HG03575 (cell line): Measurements from ENCODE around the gene KLHL3.

Experiments
- ATAC-seq: cut with Tn5 transposase; IDR thresholded peaks from one replicate; pipeline ENCODE4 v1.9.1; 2021; ENCODE audit not compliant: unreplicated experiment, insufficient number of reproducible peaks, low FRiP score; ENCODE audit errors: extremely low read depth

The KLHL3 gene

GRCh38 chr5:137604348-137605095, 131.4 kb downstream of the KLHL3 start:
- no peak for ATAC-seq

DNA sequence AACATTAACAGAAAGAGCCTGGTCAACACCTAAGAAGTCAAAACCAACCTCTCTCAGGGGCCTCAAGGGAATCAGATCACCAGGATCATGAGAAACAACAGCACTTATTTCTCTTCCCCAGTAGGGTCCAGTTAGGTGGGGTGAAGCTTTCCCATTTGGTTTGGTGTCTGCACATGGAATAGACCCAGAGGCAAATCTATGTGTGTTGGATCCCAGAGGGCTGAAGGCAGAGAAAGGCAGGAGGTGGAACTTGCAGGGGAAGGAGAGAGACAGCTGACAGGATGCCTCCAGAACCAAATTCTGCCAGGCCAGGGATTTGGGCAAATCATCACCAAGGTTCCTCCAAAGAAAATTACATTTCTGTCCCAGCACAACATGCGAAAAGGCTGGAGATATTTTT, 132.0 kb downstream of the KLHL3 start:
- ATAC-seq = no peak

GRCh38 chr5:137603356-137603755, 132.5 kb downstream of the KLHL3 start:
- no peak for ATAC-seq

GRCh38 chr5:137602721-137603273, 133.1 kb downstream of the KLHL3 start:
- no peak for ATAC-seq

- no peak for ATAC-seq
These were observed 135.0 kb downstream of the KLHL3 start for GRCh38 chr5:137600721-137601360.

DNA sequence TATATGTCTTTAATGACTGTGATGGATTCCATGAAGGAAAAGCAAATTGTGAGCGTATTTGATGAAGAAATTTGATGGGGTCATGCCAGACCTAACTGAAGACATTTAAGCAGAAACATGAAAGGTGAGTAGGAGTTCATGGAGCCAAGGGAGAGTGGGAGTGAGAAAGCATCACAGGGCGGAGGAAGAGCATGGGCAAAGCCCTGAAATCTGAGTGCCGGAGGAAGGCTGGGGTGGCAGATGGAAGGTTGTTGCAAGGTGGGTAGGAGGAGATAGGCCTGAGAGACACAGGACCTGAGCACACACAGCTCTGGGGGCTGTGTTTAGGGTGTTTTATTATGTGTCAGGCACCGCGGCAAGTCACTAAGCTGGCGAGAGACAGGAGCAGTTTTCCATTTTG, 136.4 kb downstream of the KLHL3 start:
- no peak for ATAC-seq

DNA sequence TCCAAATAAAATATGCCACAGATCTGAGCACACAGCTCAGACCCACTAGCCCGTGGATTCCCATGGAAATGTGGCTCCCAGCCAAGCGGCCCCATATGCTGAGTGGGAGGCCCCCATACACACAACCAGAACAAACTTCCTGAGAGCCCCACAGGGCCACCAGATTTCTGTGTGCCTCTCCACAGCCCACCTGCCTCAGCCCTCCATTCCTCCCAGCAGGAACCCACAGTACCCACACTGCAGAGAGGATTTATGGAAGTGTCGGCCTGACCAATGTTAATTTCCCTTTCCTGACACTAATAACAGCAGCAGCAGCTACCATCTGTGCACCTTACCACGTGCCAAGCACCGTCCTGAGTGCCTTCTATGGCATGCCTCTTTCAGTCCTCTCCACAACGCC, 137.5 kb downstream of the KLHL3 start:
- ATAC-seq = no peak

GRCh38 chr5:137596941-137597340, 138.9 kb downstream of the KLHL3 start:
- ATAC-seq = no peak

DNA sequence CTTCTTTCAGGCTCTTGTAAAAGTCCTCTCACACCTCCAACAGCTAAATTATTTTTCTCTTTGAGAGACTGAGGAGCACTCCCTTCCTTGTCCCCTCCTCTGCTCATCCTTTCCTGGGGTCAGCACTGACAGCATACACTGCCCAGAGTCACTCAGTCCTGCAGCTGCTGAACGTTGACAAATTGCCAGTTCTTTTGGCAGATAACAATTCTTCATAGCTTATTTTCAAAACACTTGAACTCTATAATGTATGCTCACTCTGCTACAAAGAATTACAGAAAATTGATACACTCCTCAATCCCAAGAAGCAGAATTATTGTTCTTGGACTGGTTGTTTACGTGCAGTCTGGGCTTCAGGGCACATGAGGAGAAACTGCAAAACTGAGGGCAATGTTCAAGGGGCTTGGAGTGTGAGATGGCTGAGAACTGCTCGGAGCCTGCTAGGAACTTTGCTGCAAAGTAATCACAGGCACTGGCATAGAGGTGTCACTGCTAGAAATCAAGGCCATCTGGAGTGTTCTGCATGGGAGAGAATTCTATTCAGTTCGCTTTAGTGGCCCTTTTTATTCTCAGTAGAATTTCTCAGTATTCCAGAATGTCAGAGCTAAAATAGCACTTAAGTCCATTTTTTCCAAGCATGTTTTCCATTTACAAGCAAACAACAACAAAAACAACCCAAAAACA, 140.4 kb downstream of the KLHL3 start:
- no peak for ATAC-seq

GRCh38 chr5:137594717-137595116, 141.2 kb downstream of the KLHL3 start:
- ATAC-seq = no peak

- ATAC-seq = no peak
These were observed 143.6 kb downstream of the KLHL3 start for GRCh38 chr5:137592317-137592716.

GRCh38 chr5:137589185-137589584, 146.7 kb downstream of the KLHL3 start:
- ATAC-seq = no peak

DNA sequence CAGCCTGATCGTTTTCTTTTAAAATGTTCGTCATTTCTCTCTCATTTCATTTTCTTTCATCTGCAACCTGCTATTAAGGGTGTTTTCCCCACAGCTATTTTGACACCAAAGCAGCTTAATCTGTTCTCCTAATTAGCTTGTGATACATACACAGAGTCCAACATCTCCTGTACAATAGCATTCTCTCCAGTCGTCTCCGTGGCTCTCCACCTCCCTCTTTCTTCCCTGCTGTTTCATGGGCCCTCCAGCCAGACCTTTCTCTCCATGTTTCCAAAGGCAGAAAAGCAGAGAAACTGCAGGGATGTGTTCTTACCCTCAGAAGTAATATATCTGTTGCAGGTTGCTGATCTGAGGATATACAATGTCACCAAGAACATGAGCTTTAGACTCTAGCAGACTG, 148.0 kb downstream of the KLHL3 start:
- no peak for ATAC-seq

DNA sequence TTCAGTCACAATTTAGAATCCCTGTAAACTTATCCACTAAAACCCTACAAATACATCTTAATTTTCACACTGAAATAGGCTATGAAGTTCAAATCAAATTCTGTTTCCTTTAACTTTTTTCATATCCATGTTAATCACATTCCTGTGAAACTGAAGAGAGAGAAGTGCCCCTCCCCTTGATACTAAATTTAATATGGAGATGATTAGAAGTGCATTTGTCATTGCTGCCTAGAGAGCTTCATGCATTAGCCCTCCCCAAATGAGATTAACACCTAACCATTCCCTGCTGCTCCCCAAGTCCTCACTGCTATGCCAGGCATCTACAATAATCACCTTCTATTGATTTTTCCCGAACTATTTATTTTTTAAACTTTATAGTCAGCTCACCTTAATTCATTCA, 151.6 kb downstream of the KLHL3 start:
- no peak for ATAC-seq

GRCh38 chr5:137583129-137583528, 152.8 kb downstream of the KLHL3 start:
- ATAC-seq = no peak

DNA sequence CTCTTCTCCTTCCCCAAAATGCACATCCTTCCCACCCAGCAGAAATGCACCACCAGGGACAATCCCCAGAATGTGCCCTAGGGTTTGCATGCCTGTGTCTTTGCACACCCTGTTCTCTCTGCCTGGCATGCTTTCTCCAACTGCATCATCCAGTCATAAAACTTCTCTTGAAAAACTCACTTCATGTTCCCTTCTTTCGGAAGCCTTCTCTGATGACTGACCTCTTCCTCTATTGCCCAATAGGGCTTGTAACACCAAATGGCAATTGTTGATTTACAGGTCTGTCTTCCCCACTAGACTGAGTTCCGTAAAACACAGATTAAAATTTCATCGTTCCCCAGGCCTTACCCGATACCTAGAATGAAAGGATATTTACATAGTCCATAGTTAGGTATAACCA, 153.7 kb downstream of the KLHL3 start:
- ATAC-seq = no peak

DNA sequence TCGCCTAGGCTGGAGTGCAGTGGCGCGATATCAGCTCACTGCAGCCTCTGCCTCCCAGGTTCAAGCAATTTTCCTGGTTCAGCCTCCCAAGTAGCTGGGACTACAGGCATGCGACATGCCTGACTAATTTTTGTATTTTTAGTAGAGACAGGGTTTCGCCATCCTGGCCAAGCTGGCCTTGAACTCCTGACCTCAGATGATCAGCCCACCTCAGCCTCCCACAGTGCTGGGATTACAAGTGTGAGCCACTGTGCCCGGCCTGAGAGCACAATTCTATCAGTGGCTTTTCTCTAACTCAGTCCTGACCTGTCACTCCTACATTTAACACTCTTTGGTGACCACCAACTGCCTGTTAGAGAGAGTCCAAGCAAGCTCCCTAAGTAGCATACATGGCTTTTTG, 154.1 kb downstream of the KLHL3 start:
- ATAC-seq = no peak

GRCh38 chr5:137580030-137580429, 155.9 kb downstream of the KLHL3 start:
- no peak for ATAC-seq

DNA sequence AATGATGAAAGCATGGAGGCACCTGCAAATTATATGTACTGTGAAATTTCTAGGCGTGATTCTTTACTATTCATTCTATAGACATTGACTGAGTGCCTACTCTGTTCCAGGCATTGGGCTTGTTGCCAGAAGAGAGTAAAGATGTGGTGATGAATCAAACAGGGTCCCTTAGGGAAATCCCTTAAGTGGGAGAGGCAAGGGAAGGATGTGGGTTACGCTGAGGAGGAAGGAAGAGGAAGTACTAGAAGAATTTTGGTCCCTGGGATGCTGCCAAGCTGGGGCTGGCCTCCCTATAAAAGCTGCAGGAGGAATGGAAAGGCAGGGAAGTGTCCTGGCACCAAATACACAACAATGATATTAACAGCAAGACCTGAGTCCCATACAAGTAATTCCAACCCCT, 160.0 kb downstream of the KLHL3 start:
- ATAC-seq = no peak

DNA sequence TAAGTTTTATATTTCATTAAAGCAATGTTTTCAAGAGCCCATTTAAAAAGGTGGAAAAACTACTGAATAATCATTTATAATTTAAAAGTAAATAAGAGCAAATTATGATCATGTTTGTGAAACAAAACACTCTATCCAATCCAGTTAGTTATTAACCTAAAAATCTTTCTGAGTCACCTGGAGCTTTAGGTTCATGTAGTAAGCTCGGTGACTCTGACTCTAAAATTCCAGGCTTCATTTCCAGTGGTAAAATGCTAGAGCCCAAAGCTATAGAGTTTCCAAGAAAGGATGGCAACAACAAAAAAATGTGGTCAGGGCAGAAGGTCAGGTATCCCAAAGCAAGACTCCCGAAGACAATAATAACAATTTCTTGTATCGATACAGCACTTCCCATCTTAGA, 160.7 kb downstream of the KLHL3 start:
- no peak for ATAC-seq
